ENCODE data around the gene TSGA10. TPM values are rescaled to one million over a fixed set of nuclear protein-coding genes. Genes with fewer than 3 reads are reported as not detected.
A peak's percentile ranks its signal among the peaks of the same experiment; 100 is the strongest.

The TSGA10 gene
- total and polyA plus RNA-seq, 2 experiments from 2014 or later, result 5.2 to 8.8 TPM

DNA sequence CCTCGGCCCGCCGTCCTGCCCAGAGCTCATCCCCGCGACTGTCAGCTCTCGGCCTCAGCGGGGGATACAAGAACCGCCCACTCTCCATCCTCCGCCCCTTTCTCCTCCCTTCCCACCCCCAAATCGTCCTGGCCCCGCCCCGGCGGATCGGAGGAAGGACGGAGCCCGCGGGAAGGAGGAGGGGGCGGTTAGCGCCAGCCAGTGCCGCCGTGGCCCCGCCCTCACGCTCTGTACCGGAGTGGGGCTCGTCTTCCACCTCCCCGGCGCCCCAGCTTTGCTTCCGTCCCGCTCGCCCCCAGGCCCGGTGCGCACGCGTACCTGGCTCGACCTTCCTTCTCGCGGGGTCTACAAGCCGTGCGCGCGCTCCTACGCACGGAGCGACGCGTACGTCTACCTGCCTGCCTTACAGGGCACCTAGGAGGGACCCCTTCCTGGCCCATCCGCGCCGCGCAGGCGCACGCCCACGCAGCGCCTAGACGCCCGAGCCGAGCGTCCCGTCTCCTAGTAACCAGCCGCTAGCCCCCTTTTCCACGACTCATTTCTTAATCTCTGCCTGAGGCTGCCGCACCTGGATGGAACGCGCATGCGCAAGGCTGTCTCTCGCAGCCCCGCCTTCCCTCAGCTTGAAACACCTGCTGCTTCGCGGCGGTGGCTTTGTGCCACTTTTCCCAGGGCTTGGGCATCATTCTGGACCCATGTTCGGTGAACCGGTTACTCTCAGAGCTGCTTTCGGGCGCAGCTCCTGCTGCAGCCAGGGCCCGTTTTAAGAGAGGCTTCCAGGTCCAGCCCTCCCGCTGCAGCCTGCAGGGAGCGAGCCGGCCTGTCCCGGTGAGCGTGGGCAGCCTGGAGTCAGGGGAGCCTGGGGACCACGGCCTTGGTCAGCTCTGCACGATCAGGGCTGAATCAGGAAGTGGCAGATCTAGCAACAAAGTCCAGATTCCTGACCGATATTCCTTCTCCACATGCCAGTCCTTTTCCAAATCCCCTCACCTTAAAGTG lies 13.3 kb downstream of the TSGA10 start, which contains the start of gene C2orf15:
Gene C2orf15 (plus strand): TSS at position 598 of the 999 bp plus-strand sequence. CDS start 8,852 bp downstream, outside the sequence.
- no peaks in the 10 kb centered on the region for H3K4me1 ChIP-seq (ENCODE audit: insufficient read depth)
- H3K4me2 ChIP-seq, result peak within 1 kb of the TSS; percentile 86
- peak within 1 kb of the TSS; percentile 59 for H3K4me3 ChIP-seq
- H3K36me3 ChIP-seq (replicated peaks; ENCODE audit: insufficient read depth, low read depth), result no peaks in the 10 kb centered on the region
- no peaks in the 10 kb centered on the region for H3K9me3 ChIP-seq (ENCODE audit: low read depth)
- no peaks in the 10 kb centered on the region for H3K27me3 ChIP-seq
- H4K20me1 ChIP-seq (ENCODE audit: insufficient read depth, poor library complexity, severe bottlenecking), result no peaks in the 10 kb centered on the region
- H3K9me2 ChIP-seq (replicated peaks; ENCODE audit: insufficient read depth), result no peaks in the 10 kb centered on the region
- DNase-seq (ENCODE audit: low spot score), result peak; percentile 98
- H3K27ac ChIP-seq, result peak within 1 kb of the TSS; percentile 86
- under 1% methylated on average over 59 of the region's 84 CpGs for WGBS (ENCODE audit: low lambda C conversion rate, missing lambda C conversion rate)
- TF ChIP-seq, protein P1, sequence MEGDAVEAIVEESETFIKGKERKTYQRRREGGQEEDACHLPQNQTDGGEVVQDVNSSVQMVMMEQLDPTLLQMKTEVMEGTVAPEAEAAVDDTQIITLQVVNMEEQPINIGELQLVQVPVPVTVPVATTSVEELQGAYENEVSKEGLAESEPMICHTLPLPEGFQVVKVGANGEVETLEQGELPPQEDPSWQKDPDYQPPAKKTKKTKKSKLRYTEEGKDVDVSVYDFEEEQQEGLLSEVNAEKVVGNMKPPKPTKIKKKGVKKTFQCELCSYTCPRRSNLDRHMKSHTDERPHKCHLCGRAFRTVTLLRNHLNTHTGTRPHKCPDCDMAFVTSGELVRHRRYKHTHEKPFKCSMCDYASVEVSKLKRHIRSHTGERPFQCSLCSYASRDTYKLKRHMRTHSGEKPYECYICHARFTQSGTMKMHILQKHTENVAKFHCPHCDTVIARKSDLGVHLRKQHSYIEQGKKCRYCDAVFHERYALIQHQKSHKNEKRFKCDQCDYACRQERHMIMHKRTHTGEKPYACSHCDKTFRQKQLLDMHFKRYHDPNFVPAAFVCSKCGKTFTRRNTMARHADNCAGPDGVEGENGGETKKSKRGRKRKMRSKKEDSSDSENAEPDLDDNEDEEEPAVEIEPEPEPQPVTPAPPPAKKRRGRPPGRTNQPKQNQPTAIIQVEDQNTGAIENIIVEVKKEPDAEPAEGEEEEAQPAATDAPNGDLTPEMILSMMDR (IDR thresholded peaks at IDR 0.05; ENCODE audit: poor library complexity), result no peak
- no peak for TF ChIP-seq EZH2 (IDR thresholded peaks at IDR 0.05; ENCODE audit: borderline replicate concordance)
- no peak for TF ChIP-seq EZH2phosphoT487 (IDR thresholded peaks at IDR 0.05; ENCODE audit: low read depth, severe bottlenecking, unreplicated experiment)
- peaks cover 14% of the 10 kb centered on the region for H3K79me2 ChIP-seq
- H2AFZ ChIP-seq, result peak within 1 kb of the TSS; percentile 87

DNA sequence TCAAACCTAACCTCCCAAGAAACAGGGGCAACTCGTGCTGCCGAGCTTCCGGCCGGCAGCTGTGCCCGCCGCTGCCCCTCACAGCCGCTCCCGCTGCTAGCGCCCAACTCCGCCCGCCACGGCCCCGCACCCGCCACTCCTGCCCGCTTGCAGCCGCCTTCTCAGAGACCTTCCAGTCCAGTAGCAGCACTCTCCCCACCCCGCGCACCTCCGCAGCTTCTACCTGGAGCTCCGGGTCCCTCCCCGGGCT lies 14.0 kb downstream of the TSGA10 start:
- H3K4me3 ChIP-seq, result peak overlapping the region; percentile 59
- peak overlapping the region; percentile 86 for H3K4me2 ChIP-seq

DNA sequence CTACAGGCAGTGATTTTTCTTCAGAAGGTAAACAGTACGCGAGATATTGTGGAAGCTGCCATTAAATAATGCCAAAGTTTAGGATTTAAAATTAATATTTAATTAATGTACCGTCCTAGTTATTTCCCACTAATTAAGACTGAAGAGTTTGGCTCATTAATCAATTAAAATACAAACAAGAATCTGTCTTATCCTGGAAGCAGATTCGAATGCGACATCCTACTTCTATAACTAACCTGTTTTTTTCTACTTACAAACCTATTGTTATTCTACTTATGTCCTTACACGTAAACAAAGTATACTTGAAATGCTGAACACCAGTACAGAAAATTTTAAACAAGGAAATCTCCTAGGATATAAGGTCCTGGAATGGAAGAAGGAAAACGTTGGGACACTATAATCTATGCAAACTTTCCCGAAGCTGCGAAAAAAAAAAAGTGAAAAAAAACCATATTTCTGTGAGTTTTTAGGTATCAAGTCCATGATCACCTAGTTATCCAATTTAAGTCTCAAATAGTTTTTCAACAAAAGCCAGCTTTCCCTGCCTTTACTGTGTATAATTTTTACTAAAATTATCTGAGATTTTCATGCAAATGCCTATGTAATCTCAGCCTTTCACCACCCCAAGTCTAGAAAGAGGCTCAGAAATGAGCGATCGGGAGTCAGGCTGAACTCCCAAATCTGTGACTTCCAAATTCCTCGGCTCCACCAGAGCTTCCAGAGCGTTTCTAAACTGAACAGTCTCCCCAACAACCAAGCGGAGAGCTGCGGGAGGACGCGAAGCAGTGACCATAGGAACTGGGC lies 14.5 kb downstream of the TSGA10 start:
- Histone ChIP-seq H3K4me3 (peak overlapping the region; percentile 59), H3K4me2 (peak overlapping the region; percentile 86), H4K20me1 (ENCODE audit: insufficient read depth, poor library complexity, severe bottlenecking) (no peaks in the 10 kb centered on the region), H3K79me2 (peaks cover 14% of the 10 kb centered on the region), H3K36me3 (replicated peaks; ENCODE audit: insufficient read depth, low read depth) (no peaks in the 10 kb centered on the region), H3K9me3 (ENCODE audit: low read depth) (no peaks in the 10 kb centered on the region), H3K27me3 (no peaks in the 10 kb centered on the region), H3K9me2 (replicated peaks; ENCODE audit: insufficient read depth) (no peaks in the 10 kb centered on the region), H3K27ac (peak overlapping the region; percentile 86), H3K4me1 (ENCODE audit: insufficient read depth) (no peaks in the 10 kb centered on the region), H2AFZ (peak overlapping the region; percentile 87)
- DNase-seq (ENCODE audit: low spot score), result no peak
- TF ChIP-seq, protein P1 (IDR thresholded peaks at IDR 0.05; ENCODE audit: poor library complexity), result no peak
- no peak for TF ChIP-seq EZH2phosphoT487 (IDR thresholded peaks at IDR 0.05; ENCODE audit: low read depth, severe bottlenecking, unreplicated experiment)
- TF ChIP-seq EZH2 (IDR thresholded peaks at IDR 0.05; ENCODE audit: borderline replicate concordance), result no peak
- 30% methylated on average over 17 of the region's 17 CpGs for WGBS (ENCODE audit: low lambda C conversion rate, missing lambda C conversion rate)

More for the DNA sequence above, 14.0 kb downstream of the TSGA10 start:
- Histone ChIP-seq H3K9me3 (ENCODE audit: low read depth) (no peaks in the 10 kb centered on the region), H4K20me1 (ENCODE audit: insufficient read depth, poor library complexity, severe bottlenecking) (no peaks in the 10 kb centered on the region), H3K9me2 (replicated peaks; ENCODE audit: insufficient read depth) (no peaks in the 10 kb centered on the region), H3K79me2 (peaks cover 14% of the 10 kb centered on the region), H2AFZ (peak overlapping the region; percentile 87), H3K36me3 (replicated peaks; ENCODE audit: insufficient read depth, low read depth) (no peaks in the 10 kb centered on the region), H3K27ac (peak overlapping the region; percentile 86), H3K4me1 (ENCODE audit: insufficient read depth) (no peaks in the 10 kb centered on the region), H3K27me3 (no peaks in the 10 kb centered on the region)
- 0% methylated on average over 8 of the region's 21 CpGs for WGBS (ENCODE audit: low lambda C conversion rate, missing lambda C conversion rate)
- TF ChIP-seq EZH2phosphoT487 (IDR thresholded peaks at IDR 0.05; ENCODE audit: low read depth, severe bottlenecking, unreplicated experiment), result no peak
- no peak for DNase-seq (ENCODE audit: low spot score)
